ENCODE results near the gene SH2D2A. TPM values are rescaled to one million over a fixed set of nuclear protein-coding genes. Genes with fewer than 3 reads are reported as not detected.
A peak's percentile ranks its signal among the peaks of the same experiment; 100 is the strongest.

SH2D2A gene
- total RNA-seq, 2 donors from 2014 or later: 129 to 137 TPM

DNA sequence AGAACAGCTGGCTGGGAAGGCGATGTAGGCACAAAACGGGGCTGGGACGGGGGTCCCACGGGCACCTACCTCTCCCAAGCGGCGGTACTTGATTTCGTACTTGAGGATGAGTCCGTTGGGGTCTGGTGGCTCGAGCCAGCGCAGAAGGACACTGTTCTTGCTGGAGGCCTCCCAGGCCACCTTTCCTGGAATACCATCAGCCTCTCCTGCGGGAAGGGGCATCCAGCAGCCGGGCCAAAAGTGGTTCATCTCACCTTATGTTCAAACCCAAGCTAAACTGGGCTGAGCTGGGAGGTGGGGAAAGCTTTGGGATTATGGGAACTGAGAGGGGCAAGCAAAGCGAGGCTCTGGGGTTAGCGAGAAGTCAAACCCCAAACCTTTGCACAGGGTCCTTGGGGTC lies 28.0 kb upstream of the SH2D2A start:
- Mint-ChIP-seq H3K4me3 (peak overlapping the region; percentile 59), H3K27ac (no peak overlapping the region), H3K4me1 (peaks cover 21% of the 10 kb centered on the region), H3K36me3 (ENCODE audit: low read depth) (peaks cover 6% of the 10 kb centered on the region), H3K27me3 (peaks cover 53% of the 10 kb centered on the region)
- ATAC-seq (no peak), DNase-seq (no peak)
- no peaks in the 10 kb centered on the region for H3K9me3 ChIP-seq (ENCODE audit: control insufficient read depth, low read length, poor library complexity, severe bottlenecking)

DNA sequence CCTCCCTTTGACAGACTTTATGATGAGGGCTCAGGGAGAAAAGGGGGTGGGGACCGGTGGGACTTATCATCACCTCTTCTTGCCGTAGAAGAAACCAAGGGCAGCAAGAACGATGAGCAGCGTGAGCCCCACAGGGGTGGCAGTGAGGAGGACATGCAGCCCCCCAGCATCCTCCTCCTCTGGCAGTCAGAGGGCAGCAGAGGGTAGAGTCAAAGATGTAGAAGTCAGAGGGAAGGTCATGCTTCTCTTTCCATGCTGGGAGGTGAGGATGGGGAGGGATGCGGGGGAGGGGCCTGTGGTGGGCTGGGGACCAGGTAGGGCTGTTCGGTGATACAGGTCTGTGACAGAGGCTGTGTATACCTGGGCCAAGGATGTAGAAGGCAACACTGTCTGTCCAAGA lies 27.5 kb upstream of the SH2D2A start:
- H3K9me3 ChIP-seq (ENCODE audit: control insufficient read depth, low read length, poor library complexity, severe bottlenecking): no peaks in the 10 kb centered on the region
- no peak for DNase-seq
- Mint-ChIP-seq H3K4me3 (no peak overlapping the region), H3K27ac (no peak overlapping the region), H3K4me1 (peaks cover 21% of the 10 kb centered on the region), H3K27me3 (peaks cover 55% of the 10 kb centered on the region), H3K36me3 (ENCODE audit: low read depth) (peaks cover 6% of the 10 kb centered on the region)
- no peak for ATAC-seq

DNA sequence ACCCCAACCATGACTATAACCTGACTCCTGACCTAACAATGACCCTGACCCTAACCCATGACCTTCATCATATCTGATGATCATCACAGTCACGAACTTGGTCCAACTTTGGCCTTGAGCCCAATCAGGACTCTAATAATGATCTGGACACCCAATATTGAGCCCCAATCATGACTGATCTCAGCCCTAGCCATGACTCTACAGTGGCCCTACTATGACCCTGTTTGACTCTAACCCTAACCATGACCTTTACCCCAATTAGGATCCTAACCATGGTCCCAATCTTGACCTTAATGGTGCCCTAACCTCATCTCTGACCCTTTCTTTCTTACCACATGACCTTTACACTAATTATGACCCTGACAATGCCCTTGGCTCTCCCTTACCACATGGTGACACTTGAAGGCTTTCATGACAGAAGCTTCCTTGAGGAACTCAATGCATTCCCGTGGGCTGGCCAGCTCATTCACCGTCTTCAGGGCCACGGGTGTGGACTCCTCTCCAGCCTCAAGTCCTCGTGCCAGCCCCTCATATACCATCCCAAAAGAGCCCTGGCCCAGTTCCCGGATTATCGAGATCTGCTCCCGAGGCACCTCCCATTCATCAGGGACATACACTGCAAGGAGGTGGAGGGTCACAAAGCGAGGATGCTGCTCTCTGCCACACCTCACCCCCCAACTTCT lies 26.1 kb upstream of the SH2D2A start:
- Mint-ChIP-seq H3K27me3 (peaks cover 56% of the 10 kb centered on the region), H3K4me3 (no peak overlapping the region), H3K36me3 (ENCODE audit: low read depth) (peaks cover 8% of the 10 kb centered on the region), H3K27ac (no peak overlapping the region), H3K4me1 (peaks cover 18% of the 10 kb centered on the region)
- no peak for DNase-seq
- no peaks in the 10 kb centered on the region for H3K9me3 ChIP-seq (ENCODE audit: control insufficient read depth, low read length, poor library complexity, severe bottlenecking)
- ATAC-seq: no peak

DNA sequence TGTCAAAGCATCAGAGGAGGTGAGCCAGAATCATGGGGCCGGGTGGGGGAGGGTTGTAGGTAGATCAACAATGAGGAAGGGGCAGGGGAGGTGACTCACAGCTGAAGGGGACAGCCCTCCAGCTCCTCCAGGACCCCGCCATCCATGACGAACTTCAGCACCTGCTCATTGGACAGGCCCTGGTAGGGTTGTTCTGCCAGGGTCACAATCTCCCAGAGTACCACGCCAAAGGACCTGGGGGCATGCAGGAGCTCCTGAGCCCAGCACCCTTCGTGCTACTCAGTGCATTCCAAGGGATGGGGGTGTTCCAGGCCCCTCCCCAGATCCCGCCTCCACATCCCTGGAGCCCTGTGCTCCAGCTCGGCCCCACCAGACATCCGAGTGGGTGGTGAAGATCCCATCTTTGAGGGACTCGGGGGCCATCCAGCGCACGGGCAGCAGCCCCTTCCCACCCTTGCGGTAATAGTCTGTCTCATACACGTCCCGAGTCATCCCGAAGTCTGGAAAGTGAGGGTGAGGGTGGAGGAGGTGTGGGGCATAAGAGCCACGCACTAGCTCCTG lies 24.7 kb upstream of the SH2D2A start:
- ATAC-seq (no peak), DNase-seq (no peak)
- peaks cover 56% of the 10 kb centered on the region for H3K27me3 Mint-ChIP-seq
- peaks cover 22% of the 10 kb centered on the region for H3K4me1 Mint-ChIP-seq
- H3K27ac Mint-ChIP-seq: no peak overlapping the region
- H3K36me3 Mint-ChIP-seq (ENCODE audit: low read depth): peaks cover 8% of the 10 kb centered on the region
- no peak overlapping the region for H3K4me3 Mint-ChIP-seq
- no peaks in the 10 kb centered on the region for H3K9me3 ChIP-seq (ENCODE audit: control insufficient read depth, low read length, poor library complexity, severe bottlenecking)

DNA sequence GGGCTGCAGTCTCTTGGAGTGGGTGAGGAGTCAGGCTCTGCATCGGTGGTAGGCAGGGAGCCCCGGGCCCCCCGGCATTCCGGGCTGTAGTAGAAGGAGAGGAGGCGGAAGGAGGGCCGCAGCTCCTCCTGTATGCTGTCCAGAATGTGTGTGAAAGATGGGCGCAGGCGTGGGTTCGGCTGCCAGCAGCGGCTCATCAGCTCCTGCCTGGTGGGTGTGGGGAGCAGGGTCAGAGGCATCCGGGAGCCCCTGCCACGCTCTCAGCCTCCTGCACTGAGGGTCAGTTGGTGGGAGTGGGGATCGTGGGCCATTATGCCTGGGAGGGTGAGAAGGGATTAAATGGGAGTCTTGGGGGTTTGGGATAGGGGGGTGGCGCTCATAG lies 24.2 kb upstream of the SH2D2A start:
- DNase-seq (no peak), ATAC-seq (no peak)
- H3K27ac Mint-ChIP-seq: no peak overlapping the region
- H3K9me3 ChIP-seq (ENCODE audit: control insufficient read depth, low read length, poor library complexity, severe bottlenecking): no peaks in the 10 kb centered on the region
- peaks cover 56% of the 10 kb centered on the region for H3K27me3 Mint-ChIP-seq
- peaks cover 9% of the 10 kb centered on the region for H3K36me3 Mint-ChIP-seq (ENCODE audit: low read depth)
- peaks cover 24% of the 10 kb centered on the region for H3K4me1 Mint-ChIP-seq
- H3K4me3 Mint-ChIP-seq: no peak overlapping the region

DNA sequence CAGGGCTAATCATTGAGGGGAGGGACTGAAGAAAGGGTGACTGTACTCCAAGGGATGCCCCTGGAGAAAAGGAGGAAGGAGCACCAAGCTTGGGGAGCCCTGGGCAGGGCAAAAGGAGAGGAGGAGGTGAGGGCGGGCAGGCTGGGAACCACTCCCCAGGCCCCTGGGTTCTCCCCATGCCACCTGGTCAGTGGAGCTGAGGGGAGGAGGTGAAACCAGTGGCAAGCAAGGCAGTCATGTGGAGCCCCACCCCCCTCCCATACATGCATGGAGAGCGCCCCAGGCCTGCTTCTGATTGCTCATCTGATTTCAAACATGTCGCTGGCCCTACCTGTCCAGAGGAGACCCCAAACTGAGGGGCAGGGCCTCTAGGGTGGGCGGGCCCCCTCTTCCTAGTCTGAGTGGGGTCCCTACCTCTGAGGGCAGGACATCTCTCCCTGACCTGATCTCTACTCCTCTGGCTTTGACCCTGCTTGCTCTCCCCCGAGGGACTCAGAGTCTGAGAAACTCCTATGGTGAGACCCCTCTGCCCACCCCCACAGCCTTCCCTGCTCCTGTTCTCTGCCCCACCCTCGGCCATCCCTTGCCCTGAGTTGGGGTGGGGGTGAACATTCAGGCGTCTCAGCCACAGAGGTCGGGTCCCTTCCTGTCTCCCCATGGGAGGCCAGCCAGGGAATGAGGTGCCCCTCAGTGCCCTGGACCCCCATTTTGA lies 23.7 kb upstream of the SH2D2A start:
- DNase-seq (no peak), ATAC-seq (no peak)
- Mint-ChIP-seq H3K27me3 (peaks cover 56% of the 10 kb centered on the region), H3K27ac (no peak overlapping the region), H3K4me1 (peaks cover 27% of the 10 kb centered on the region), H3K4me3 (no peak overlapping the region), H3K36me3 (ENCODE audit: low read depth) (peaks cover 11% of the 10 kb centered on the region)
- no peaks in the 10 kb centered on the region for H3K9me3 ChIP-seq (ENCODE audit: control insufficient read depth, low read length, poor library complexity, severe bottlenecking)

DNA sequence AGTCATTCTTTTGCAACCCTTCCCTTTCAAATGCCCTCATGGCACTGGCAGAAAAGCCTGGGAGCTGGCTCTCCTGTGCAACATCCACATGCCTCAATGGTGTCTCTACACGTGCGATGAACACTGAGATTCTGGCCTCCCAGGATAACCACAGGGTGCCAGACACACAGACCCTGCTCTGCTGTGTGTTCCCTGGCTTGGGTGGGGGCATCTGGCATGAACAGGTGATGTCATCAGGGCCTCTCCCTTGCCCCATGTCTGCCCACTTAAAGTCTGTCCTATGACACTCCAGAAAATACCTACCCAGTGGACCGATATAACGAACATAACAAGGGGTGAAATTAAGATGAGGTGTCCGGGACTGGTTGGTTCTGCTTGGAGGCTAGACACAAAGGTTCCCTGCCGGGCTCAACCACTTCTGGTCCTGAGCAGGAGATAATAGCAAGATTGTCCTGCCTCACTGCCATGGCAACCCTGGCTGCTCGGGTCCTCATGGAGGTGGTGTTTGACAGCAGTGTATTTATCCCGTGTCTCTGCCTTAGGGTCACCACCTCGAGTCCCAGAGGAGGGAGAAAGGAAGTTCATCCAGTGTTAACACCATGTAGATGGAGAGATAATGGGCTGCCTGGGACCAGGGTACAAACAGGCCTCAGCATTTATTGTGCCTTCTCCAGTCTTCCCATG lies 22.9 kb upstream of the SH2D2A start:
- H3K27ac Mint-ChIP-seq: no peak overlapping the region

DNA sequence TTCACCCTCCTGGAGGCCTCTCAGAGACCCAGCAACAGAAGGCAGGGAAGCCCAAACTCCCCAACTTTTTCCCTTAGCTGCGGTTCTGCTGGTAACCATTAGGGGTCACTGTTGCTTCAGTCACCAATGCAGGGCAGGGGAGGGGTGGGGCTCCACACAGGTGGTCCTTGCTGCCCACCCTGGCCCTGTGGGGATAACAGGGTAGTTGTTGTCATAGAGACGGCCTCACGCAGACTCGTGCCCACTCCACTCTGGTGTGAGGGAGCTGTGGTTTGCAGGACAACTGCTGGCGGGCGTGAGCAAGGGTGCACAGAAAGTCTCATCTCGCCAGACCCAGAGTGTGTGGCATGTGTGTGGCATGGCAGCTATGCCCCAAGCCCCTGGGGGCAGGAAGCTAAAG lies 22.3 kb upstream of the SH2D2A start:
- H3K27ac Mint-ChIP-seq: peak overlapping the region; percentile 94
- peak in 1 of 3 donors; percentile 25 for DNase-seq

More for the DNA sequence above, 22.9 kb upstream of the SH2D2A start:
- DNase-seq (no peak), ATAC-seq (no peak)
- Mint-ChIP-seq H3K4me1 (peaks cover 21% of the 10 kb centered on the region), H3K4me3 (no peak overlapping the region), H3K27me3 (peaks cover 50% of the 10 kb centered on the region), H3K36me3 (ENCODE audit: low read depth) (peaks cover 11% of the 10 kb centered on the region)
- no peaks in the 10 kb centered on the region for H3K9me3 ChIP-seq (ENCODE audit: control insufficient read depth, low read length, poor library complexity, severe bottlenecking)

DNA sequence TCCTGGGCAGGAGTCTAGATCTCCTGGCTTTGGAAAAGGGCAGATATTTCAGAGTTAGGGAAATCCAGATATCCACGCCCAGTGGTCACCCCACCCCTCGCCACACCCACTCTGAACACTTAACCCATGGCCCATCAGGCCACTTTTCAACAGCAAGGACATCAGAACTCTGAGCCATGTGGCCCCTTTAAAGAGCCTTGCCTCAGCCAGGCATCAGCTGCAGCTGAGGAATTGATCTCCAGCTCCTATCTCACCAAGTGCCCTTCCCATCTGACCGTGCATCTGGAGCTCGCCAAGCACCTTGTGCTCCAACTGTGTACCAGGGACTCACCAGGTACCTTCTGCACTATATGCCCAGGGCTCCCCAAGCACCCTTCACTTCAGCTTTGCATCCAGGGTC lies 20.2 kb upstream of the SH2D2A start:
- peaks cover 25% of the 10 kb centered on the region for H3K4me1 Mint-ChIP-seq

More for the DNA sequence above, 22.3 kb upstream of the SH2D2A start:
- H3K27me3 Mint-ChIP-seq: peaks cover 47% of the 10 kb centered on the region
- peak; percentile 67 for ATAC-seq
- H3K4me3 Mint-ChIP-seq: no peak overlapping the region
- peaks cover 21% of the 10 kb centered on the region for H3K4me1 Mint-ChIP-seq
- no peaks in the 10 kb centered on the region for H3K9me3 ChIP-seq (ENCODE audit: control insufficient read depth, low read length, poor library complexity, severe bottlenecking)
- peaks cover 13% of the 10 kb centered on the region for H3K36me3 Mint-ChIP-seq (ENCODE audit: low read depth)

DNA sequence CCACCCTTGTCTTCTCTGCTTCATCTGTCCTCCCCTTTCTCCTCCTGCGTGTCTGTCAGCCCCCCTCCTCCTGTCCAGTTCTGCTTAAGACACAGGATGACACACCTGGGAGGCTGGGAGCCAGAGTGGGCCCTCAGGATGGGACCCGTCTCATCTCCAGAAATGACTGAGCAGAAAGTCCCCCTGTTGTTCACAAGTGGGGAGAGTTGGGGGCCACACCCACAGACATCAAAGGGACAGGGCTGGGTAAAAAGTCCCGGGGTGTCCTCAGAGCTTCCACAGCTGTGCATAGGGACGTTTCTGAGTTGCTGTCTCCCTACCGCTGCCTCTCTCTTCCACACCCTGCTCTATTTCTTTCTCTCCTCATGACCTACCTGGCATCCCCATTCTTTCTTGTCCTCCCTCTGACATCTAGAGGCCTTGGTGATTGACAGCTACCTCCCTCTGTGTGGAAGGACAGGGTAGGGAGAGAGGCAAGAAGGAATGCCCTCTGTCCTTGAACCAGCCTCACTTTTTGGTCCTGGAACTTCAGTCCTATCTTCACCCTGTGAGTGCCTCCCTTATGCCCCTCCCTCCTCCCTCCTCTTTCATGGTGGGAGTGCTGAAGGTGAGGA lies 19.5 kb upstream of the SH2D2A start:
- H3K9me3 ChIP-seq (ENCODE audit: control insufficient read depth, low read length, poor library complexity, severe bottlenecking): no peaks in the 10 kb centered on the region
- Mint-ChIP-seq H3K27ac (peak overlapping the region; percentile 94), H3K4me3 (peak overlapping the region; percentile 36), H3K27me3 (peaks cover 39% of the 10 kb centered on the region), H3K4me1 (peaks cover 28% of the 10 kb centered on the region), H3K36me3 (ENCODE audit: low read depth) (peaks cover 11% of the 10 kb centered on the region)
- DNase-seq: peak in 1 of 3 donors; percentile 37
- peak; percentile 82 for ATAC-seq

More for the DNA sequence above, 20.2 kb upstream of the SH2D2A start:
- Mint-ChIP-seq H3K36me3 (ENCODE audit: low read depth) (peaks cover 9% of the 10 kb centered on the region), H3K27ac (peak overlapping the region; percentile 53), H3K4me3 (no peak overlapping the region), H3K27me3 (peaks cover 39% of the 10 kb centered on the region)
- no peak for DNase-seq
- no peaks in the 10 kb centered on the region for H3K9me3 ChIP-seq (ENCODE audit: control insufficient read depth, low read length, poor library complexity, severe bottlenecking)
- ATAC-seq: no peak

DNA sequence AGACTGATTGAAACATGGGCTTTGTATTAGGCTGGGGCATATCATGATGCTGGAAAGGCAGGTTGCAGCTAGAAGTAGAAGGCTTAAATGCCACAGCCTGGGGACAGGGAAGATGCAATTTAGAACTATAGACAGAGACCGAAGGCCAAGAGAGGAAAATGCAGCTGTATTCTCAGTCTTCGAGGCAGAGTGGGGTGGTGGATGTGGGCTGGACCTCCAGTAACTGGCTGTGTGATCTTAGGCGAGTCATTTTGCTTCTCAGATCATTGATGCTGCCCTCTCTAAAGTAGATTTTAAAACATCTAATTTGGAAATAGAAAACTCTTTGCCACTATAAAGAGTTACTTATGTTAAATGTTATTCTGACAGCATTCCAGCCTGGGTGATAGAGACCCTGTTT lies 17.7 kb upstream of the SH2D2A start:
- Mint-ChIP-seq H3K27me3 (peaks cover 31% of the 10 kb centered on the region), H3K4me3 (no peak overlapping the region), H3K27ac (peak overlapping the region; percentile 56), H3K36me3 (ENCODE audit: low read depth) (peaks cover 13% of the 10 kb centered on the region), H3K4me1 (peaks cover 28% of the 10 kb centered on the region)
- H3K9me3 ChIP-seq (ENCODE audit: control insufficient read depth, low read length, poor library complexity, severe bottlenecking): no peaks in the 10 kb centered on the region
- ATAC-seq (no peak), DNase-seq (no peak)

DNA sequence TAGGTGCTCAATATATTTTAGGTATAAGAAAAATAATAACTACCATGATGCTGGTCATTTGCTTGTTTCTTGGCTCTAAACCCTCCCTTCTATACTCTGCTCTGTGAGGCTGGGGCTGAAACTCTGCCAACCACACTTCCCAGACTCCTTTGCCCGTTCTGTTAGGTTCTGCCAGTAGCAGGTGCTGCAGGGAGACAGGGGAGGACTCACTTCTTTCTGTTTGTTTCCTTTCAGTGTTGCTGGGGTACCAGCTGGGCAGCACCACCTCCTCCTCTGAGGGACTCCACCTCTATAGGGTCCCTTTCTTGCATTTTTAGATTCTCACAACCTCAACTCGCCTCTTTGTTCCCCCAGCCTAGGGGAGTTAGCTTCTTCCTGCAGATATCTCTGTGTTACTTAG lies 17.0 kb upstream of the SH2D2A start:
- Mint-ChIP-seq H3K4me1 (peaks cover 25% of the 10 kb centered on the region), H3K27ac (peak overlapping the region; percentile 56), H3K36me3 (ENCODE audit: low read depth) (peaks cover 11% of the 10 kb centered on the region), H3K27me3 (peaks cover 32% of the 10 kb centered on the region), H3K4me3 (no peak overlapping the region)
- ATAC-seq: peak; percentile 61
- H3K9me3 ChIP-seq (ENCODE audit: control insufficient read depth, low read length, poor library complexity, severe bottlenecking): no peaks in the 10 kb centered on the region
- no peak for DNase-seq

DNA sequence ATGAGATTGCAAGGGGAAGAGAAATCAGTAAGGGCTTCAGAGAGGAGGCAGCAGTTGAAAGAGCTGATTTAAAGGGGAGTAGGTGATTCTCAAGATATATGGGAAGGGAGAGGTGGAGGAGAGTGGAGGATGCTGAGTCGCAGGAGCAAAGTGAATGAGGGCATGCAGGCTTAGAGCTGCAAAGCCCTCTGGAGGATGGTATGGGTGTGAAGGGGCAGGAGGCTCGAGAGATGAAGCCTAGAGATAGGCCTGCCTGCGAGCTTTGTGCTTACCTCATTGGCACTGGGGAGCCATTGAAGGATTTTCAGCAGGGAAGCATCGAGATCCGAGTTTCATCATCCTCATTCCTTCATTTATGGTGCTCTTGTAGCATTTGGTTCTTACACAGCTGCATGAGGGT lies 15.8 kb upstream of the SH2D2A start:
- no peaks in the 10 kb centered on the region for H3K9me3 ChIP-seq (ENCODE audit: control insufficient read depth, low read length, poor library complexity, severe bottlenecking)
- Mint-ChIP-seq H3K36me3 (ENCODE audit: low read depth) (peaks cover 11% of the 10 kb centered on the region), H3K4me1 (peaks cover 24% of the 10 kb centered on the region), H3K4me3 (no peak overlapping the region), H3K27ac (no peak overlapping the region), H3K27me3 (peaks cover 36% of the 10 kb centered on the region)
- DNase-seq: no peak
- no peak for ATAC-seq
